ENCODE measurements around the gene ENPP6.

- no peak for TF ChIP-seq EZH2phosphoT487 (IDR thresholded peaks at IDR 0.05; ENCODE audit: borderline replicate concordance)
- TF ChIP-seq CTCF (conservative IDR thresholded peaks at IDR 0.05; ENCODE audit: low read length) = no peak
Measured at GRCh38 chr4:184165291-184165690, 52.4 kb downstream of the ENPP6 start.
